ENCODE measurements around the gene CRYBG1.

- no peak for TF ChIP-seq POLR2A (IDR thresholded peaks at IDR 0.05; ENCODE audit: borderline replicate concordance, extremely low read depth, insufficient read depth, insufficient read length)
- TF ChIP-seq CTCF (IDR thresholded peaks at IDR 0.05 in 2 of 3, conservative IDR thresholded peaks at IDR 0.05 in 1 of 3; ENCODE audit: borderline replicate concordance in 1 of 3, insufficient read depth in 1 of 3, low read depth in 2 of 3, low read length in 2 of 3), result no peak
- TF ChIP-seq SIN3A (IDR thresholded peaks at IDR 0.05; ENCODE audit: low read depth), result no peak
- TF ChIP-seq POLR2AphosphoS5 (IDR thresholded peaks at IDR 0.05; ENCODE audit: low read depth, low read length), result no peak
- TF ChIP-seq CEBPB (IDR thresholded peaks at IDR 0.05; ENCODE audit: low read depth), result no peak
- no peak for TF ChIP-seq YY1 (IDR thresholded peaks at IDR 0.05; ENCODE audit: extremely low read depth, insufficient replicate concordance, low read depth, low read length)
Measured at GRCh38 chr6:106540907-106541306, 180.4 kb downstream of the CRYBG1 start.

All from HCT116 (cell line).